ENCODE measurements around the gene NDUFC2.

NDUFC2 gene

GRCh38 chr11:78056093-78056492 lies 23.6 kb downstream of the NDUFC2 start:
- no peak overlapping the region for H3K27ac ChIP-seq (ENCODE audit: low read length)
- no peak overlapping the region for H3K4me2 ChIP-seq (ENCODE audit: low read length)
- no peaks in the 10 kb centered on the region for H3K27me3 ChIP-seq (ENCODE audit: low read depth, low read length)
- H3K36me3 ChIP-seq (replicated peaks; ENCODE audit: low read depth, low read length), result no peaks in the 10 kb centered on the region
- no peak overlapping the region for H2AFZ ChIP-seq (ENCODE audit: low read depth, low read length)
- H3K9me3 ChIP-seq (ENCODE audit: insufficient read depth, low read length), result no peaks in the 10 kb centered on the region
- no peak overlapping the region for H3K4me3 ChIP-seq (ENCODE audit: low read length)
- TF ChIP-seq CTCF (IDR thresholded peaks at IDR 0.05; ENCODE audit: low read depth, low read length) (no peak), EZH2phosphoT487 (IDR thresholded peaks at IDR 0.05; ENCODE audit: low read depth) (no peak)
- no peaks in the 10 kb centered on the region for H3K4me1 ChIP-seq (ENCODE audit: low read length)
- H3K79me2 ChIP-seq (ENCODE audit: low read length), result no peaks in the 10 kb centered on the region
- H3K9ac ChIP-seq (ENCODE audit: low read length), result no peak overlapping the region
- H4K20me1 ChIP-seq (ENCODE audit: insufficient read depth, low read length), result no peaks in the 10 kb centered on the region

GRCh38 chr11:78054971-78055370 lies 24.7 kb downstream of the NDUFC2 start:
- Histone ChIP-seq H3K27ac (ENCODE audit: low read length) (no peak overlapping the region), H3K79me2 (ENCODE audit: low read length) (no peaks in the 10 kb centered on the region), H3K36me3 (replicated peaks; ENCODE audit: low read depth, low read length) (no peaks in the 10 kb centered on the region), H4K20me1 (ENCODE audit: insufficient read depth, low read length) (no peaks in the 10 kb centered on the region), H2AFZ (ENCODE audit: low read depth, low read length) (no peak overlapping the region), H3K9me3 (ENCODE audit: insufficient read depth, low read length) (no peaks in the 10 kb centered on the region), H3K4me3 (ENCODE audit: low read length) (no peak overlapping the region), H3K4me1 (ENCODE audit: low read length) (no peaks in the 10 kb centered on the region), H3K4me2 (ENCODE audit: low read length) (no peak overlapping the region), H3K27me3 (ENCODE audit: low read depth, low read length) (no peaks in the 10 kb centered on the region), H3K9ac (ENCODE audit: low read length) (no peak overlapping the region)
- TF ChIP-seq CTCF (IDR thresholded peaks at IDR 0.05; ENCODE audit: low read depth, low read length) (no peak), EZH2phosphoT487 (IDR thresholded peaks at IDR 0.05; ENCODE audit: low read depth) (no peak)

GRCh38 chr11:78050964-78051831 lies 28.5 kb downstream of the NDUFC2 start:
- H3K27ac ChIP-seq (ENCODE audit: low read length), result no peak overlapping the region
- H4K20me1 ChIP-seq (ENCODE audit: insufficient read depth, low read length), result no peaks in the 10 kb centered on the region
- H3K4me2 ChIP-seq (ENCODE audit: low read length), result no peak overlapping the region
- H3K4me3 ChIP-seq (ENCODE audit: low read length), result no peak overlapping the region
- H3K79me2 ChIP-seq (ENCODE audit: low read length), result no peaks in the 10 kb centered on the region
- no peaks in the 10 kb centered on the region for H3K36me3 ChIP-seq (replicated peaks; ENCODE audit: low read depth, low read length)
- no peak overlapping the region for H2AFZ ChIP-seq (ENCODE audit: low read depth, low read length)
- no peaks in the 10 kb centered on the region for H3K27me3 ChIP-seq (ENCODE audit: low read depth, low read length)
- 0 out of 2 replicates have a peak, but pooled peaks cover 2% of the 10 kb centered on the region for H3K4me1 ChIP-seq (ENCODE audit: low read length)
- H3K9ac ChIP-seq (ENCODE audit: low read length), result no peak overlapping the region
- TF ChIP-seq EZH2phosphoT487 (IDR thresholded peaks at IDR 0.05; ENCODE audit: low read depth), result no peak
- no peak for TF ChIP-seq CTCF (IDR thresholded peaks at IDR 0.05; ENCODE audit: low read depth, low read length)
- no peaks in the 10 kb centered on the region for H3K9me3 ChIP-seq (ENCODE audit: insufficient read depth, low read length)

GRCh38 chr11:78049348-78049747 lies 30.3 kb downstream of the NDUFC2 start:
- TF ChIP-seq EZH2phosphoT487 (IDR thresholded peaks at IDR 0.05; ENCODE audit: low read depth) (no peak), CTCF (IDR thresholded peaks at IDR 0.05; ENCODE audit: low read depth, low read length) (no peak)
- H3K36me3 ChIP-seq (replicated peaks; ENCODE audit: low read depth, low read length), result no peaks in the 10 kb centered on the region
- no peak overlapping the region for H3K4me2 ChIP-seq (ENCODE audit: low read length)
- no peaks in the 10 kb centered on the region for H3K27me3 ChIP-seq (ENCODE audit: low read depth, low read length)
- no peaks in the 10 kb centered on the region for H4K20me1 ChIP-seq (ENCODE audit: insufficient read depth, low read length)
- H3K4me1 ChIP-seq (ENCODE audit: low read length), result peaks cover 2% of the 10 kb centered on the region; the same call in 1 of the 2 replicates
- no peaks in the 10 kb centered on the region for H3K9me3 ChIP-seq (ENCODE audit: insufficient read depth, low read length)
- no peak overlapping the region for H3K27ac ChIP-seq (ENCODE audit: low read length)
- H2AFZ ChIP-seq (ENCODE audit: low read depth, low read length), result no peak overlapping the region
- no peaks in the 10 kb centered on the region for H3K79me2 ChIP-seq (ENCODE audit: low read length)
- no peak overlapping the region for H3K9ac ChIP-seq (ENCODE audit: low read length)
- no peak overlapping the region for H3K4me3 ChIP-seq (ENCODE audit: low read length)

All from OCI-LY3 (cell line).